ENCODE measurements around the gene GTF2A1.

GTF2A1 gene

GRCh38 chr14:81157431-81157830 is 63.3 kb downstream of the GTF2A1 start:
- DNase-seq: peak; percentile 15
- in situ Hi-C loops (cut with MboI; ENCODE audit: low pct_unique_long_range_greater_than_20kb, low sequenced_read_pairs): loop anchor here (25.0 kb wide), 1 partner anchor 170 kb away; no protein-coding TSS in a partner anchor

DNA sequence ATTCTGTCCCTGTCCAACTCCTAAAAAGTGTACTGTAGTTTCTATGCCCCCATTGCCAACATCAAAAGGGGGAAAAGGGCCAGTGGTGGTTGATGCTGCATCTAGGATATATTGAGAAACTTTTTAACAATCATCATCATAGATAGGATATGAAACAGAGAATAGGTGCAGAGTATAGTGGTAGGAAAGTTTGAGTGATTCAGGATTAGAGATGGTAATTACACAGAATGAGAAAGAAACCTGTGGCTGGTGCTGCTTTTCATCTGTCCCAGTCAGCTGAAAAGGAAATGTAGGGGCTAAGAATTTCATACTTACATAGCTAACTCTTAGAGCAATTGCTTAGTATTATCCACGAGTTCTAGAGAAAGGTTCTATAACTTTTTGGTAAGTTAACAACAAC is 67.6 kb downstream of the GTF2A1 start:
- DNase-seq: no peak
- in situ Hi-C loops (cut with MboI; ENCODE audit: low pct_unique_long_range_greater_than_20kb, low sequenced_read_pairs): loop anchor here (25.0 kb wide), 1 partner anchor 166 kb away; no protein-coding TSS in a partner anchor

- no peak for DNase-seq
- in situ Hi-C loops (cut with MboI; ENCODE audit: low pct_unique_long_range_greater_than_20kb, low sequenced_read_pairs): no loop called here
These were observed 72.1 kb downstream of the GTF2A1 start for GRCh38 chr14:81148635-81149034.

DNA sequence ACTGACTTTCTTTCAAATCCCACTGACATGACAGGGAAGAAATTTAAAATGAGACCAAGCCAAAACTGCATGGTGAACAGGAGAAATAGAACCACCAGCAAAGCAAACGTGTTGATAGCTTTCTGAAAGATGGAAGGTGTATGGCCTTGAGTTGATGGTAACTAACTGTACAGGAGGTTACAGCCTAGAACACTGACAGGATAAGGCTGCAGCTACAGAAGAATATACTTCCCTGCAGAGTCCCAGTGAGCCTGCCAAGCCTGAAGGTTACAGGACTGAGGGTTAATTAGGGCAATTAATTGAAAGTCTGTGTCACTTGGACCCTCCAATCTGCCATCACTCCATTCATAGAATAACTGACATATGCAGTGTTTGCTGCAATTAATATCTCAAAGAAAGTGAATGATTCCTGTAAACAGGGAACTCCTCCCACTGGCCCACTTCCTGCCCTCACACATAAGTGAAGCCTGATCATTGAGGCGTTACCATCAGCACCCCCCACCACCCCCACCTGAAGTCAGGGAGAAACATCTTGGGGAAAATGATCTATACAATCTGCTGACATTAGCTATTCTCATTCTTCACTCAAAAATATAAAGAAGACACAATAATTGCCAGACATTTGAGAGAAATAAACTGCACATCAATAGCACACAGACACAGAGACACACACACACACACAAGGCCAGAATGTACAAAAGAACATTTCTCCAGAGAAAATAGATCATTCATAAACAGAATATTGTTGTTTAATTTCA is 73.4 kb downstream of the GTF2A1 start:
- in situ Hi-C loops (cut with MboI; ENCODE audit: low pct_unique_long_range_greater_than_20kb, low sequenced_read_pairs): no loop called here
- DNase-seq: peak; percentile 43

GRCh38 chr14:81144824-81145603 is 75.7 kb downstream of the GTF2A1 start:
- in situ Hi-C loops (cut with MboI; ENCODE audit: low pct_unique_long_range_greater_than_20kb, low sequenced_read_pairs): no loop called here
- DNase-seq: no peak

DNA sequence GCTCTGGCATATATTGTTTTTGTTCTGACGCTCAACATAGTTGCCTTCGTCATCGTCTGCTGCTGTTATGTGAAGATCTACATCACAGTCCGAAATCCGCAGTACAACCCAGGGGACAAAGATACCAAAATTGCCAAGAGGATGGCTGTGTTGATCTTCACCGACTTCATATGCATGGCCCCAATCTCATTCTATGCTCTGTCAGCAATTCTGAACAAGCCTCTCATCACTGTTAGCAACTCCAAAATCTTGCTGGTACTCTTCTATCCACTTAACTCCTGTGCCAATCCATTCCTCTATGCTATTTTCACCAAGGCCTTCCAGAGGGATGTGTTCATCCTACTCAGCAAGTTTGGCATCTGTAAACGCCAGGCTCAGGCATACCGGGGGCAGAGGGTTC is 77.0 kb downstream of the GTF2A1 start:
- in situ Hi-C loops (cut with MboI; ENCODE audit: low pct_unique_long_range_greater_than_20kb, low sequenced_read_pairs): no loop called here
- no peak for DNase-seq

DNA sequence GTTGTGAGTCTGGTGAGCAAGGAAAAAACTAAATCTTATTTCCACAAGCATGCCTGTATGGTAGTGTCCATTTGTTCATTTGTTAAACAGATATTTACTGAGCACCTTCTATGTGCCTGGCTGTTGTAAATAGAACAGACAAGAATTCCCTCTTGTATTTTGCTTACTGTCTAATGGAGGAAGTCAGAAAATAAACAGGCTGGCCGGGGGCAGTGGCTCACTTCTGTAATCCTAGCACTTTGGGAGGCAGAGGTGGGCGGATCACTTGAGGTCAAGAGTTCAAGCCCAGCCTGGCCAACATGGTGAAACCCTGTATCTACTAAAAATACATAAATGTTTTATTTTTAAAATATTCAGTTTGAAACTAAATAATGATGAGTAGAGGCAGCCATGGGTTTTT is 79.3 kb downstream of the GTF2A1 start:
- in situ Hi-C loops (cut with MboI; ENCODE audit: low pct_unique_long_range_greater_than_20kb, low sequenced_read_pairs): no loop called here
- no peak for DNase-seq

- no peak for DNase-seq
- in situ Hi-C loops (cut with MboI; ENCODE audit: low pct_unique_long_range_greater_than_20kb, low sequenced_read_pairs): no loop called here
These were observed 82.3 kb downstream of the GTF2A1 start for GRCh38 chr14:81138429-81138828.

GRCh38 chr14:81137316-81137715 is 83.4 kb downstream of the GTF2A1 start:
- in situ Hi-C loops (cut with MboI; ENCODE audit: low pct_unique_long_range_greater_than_20kb, low sequenced_read_pairs): no loop called here
- no peak for DNase-seq

DNA sequence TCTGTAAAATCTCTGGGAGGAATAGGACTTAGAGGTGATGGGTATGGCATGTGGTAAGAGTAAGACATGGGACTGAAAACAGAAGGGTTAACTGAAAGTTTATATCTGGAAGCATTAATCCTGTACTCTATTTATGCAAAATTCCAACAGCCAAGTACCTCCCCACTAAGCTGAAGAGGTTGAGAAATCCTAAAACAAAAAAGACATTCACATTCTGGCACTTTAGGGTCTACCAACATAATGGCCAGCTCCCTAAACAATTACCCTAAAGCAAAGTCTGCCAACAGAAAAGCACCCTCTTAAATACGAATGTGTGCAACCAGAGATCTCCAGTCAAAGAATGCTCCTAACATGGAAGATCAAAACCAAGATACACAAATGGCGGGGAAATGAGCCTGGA is 87.4 kb downstream of the GTF2A1 start:
- DNase-seq: no peak
- in situ Hi-C loops (cut with MboI; ENCODE audit: low pct_unique_long_range_greater_than_20kb, low sequenced_read_pairs): no loop called here

DNA sequence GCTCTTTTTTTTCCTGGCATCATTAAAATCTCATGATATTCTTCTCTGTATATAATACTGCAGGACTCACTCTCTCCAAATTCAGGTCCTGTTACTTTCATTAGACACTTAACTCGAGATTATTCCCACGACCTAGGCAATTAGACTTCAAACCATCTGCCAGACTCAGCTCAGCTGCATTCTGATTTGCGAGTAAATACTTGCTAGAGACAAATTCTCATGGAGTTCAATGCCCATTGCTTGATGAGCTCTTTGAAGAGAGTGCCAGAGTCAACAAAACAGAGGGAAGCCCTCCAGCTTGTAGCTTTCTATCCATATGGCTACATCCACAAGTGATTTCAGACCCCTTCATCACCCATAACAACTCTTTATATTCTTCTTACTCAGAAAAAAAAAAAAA is 88.3 kb downstream of the GTF2A1 start:
- in situ Hi-C loops (cut with MboI; ENCODE audit: low pct_unique_long_range_greater_than_20kb, low sequenced_read_pairs): no loop called here
- DNase-seq: no peak

DNA sequence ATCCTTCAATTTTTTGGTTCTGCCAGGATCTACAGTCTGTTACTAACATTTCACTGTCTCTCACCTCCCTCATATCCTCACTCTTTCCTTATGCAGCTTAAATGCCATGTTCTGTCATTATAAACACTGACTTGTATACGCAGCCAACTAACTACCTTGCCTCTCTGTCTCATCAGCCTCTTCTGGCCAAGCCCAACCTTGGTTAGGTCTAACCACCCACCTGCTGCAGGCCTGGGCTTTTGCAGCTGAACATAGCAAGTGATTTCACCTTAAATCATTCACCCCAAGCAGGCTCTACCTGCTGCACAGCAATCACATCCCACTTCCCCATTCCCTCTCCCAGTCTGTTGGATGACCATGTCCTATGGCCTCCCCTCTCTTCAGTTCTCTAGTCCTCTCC is 91.5 kb downstream of the GTF2A1 start:
- in situ Hi-C loops (cut with MboI; ENCODE audit: low pct_unique_long_range_greater_than_20kb, low sequenced_read_pairs): no loop called here

GRCh38 chr14:81127785-81128184 is 93.0 kb downstream of the GTF2A1 start:
- in situ Hi-C loops (cut with MboI; ENCODE audit: low pct_unique_long_range_greater_than_20kb, low sequenced_read_pairs): no loop called here
- no peak for DNase-seq

More for the DNA sequence above, 91.5 kb downstream of the GTF2A1 start:
- DNase-seq: no peak

GRCh38 chr14:81125536-81125935 is 95.2 kb downstream of the GTF2A1 start:
- no peak for DNase-seq
- in situ Hi-C loops (cut with MboI; ENCODE audit: low pct_unique_long_range_greater_than_20kb, low sequenced_read_pairs): no loop called here
